GM18873 (cell line): ENCODE results near the gene CD276.
"Not testable (repeated sequence)": the region's sequence is repeated elsewhere in the genome, so short reads cannot be mapped to it uniquely, and the experiment has no call there.

Experiments
- ATAC-seq: cut with Tn5 transposase; IDR thresholded peaks from one replicate; pipeline ENCODE4 v1.9.1; 2021; ENCODE audit warnings: mild to moderate bottlenecking, moderate library complexity, moderate number of reproducible peaks; ENCODE audit not compliant: unreplicated experiment, low FRiP score

Gene CD276

GRCh38 chr15:73708691-73709090 lies 24.5 kb downstream of the CD276 start:
- ATAC-seq, result no peak

DNA sequence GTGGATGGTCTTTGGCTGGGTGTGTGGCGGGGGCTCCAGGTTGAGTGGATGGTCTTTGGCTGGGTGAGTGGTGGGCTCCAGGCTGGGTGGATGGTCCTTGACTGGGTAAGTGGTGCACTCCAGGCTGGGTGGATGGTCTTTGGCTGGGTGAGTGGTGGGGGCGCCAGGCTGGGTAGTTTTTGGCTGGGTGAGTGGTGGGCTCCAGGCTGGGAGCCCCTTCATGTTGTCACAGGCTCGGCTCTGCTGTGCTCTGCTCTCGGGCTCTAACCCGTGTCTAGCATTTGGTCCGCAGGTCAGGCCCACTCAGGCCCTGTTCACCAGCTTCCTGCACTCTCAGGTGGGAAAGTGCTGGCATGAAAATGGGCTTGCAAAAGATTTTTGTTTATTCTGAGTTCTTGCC lies 25.1 kb downstream of the CD276 start:
- no peak for ATAC-seq

DNA sequence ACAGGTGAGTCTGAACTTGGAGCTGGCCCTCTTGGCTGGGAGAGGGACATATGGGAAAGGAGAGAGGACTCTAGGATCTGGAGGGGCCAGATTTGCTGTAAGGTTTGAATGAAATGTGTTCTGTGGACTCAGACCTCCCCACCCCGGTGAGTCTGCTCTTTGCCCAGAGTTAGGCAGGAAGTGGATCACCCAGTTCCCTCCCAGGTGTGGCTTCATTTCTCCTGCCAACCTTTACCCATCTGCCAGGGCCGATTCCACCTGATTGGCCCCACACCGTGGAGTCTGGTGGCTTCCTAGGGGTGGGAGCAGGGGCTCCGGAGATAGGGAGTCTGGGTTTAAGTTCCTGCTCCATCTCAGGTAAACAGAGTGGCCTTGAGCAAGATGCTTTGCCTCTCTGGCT lies 25.5 kb downstream of the CD276 start:
- no peak for ATAC-seq

DNA sequence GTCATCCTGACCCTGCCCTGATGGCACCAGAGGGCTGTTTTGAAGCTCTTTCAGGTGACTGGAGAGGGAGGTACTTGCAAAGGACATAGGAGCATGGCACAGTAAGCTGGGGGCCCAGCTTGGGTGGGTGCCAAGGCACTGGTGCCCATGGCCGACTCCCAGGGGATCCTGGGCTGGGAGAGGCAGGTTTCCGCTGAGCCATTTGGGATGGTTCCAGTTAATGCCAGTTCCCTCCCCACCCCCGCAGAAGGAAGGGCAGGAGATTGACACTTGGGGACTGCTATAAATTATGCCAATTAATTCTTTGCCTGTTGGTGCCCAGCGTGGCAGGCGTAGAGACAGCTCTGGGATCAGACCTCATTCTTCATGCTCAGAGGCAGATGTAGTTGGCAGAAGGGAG lies 26.1 kb downstream of the CD276 start:
- no peak for ATAC-seq

GRCh38 chr15:73711526-73711925 lies 27.3 kb downstream of the CD276 start:
- ATAC-seq, result no peak

DNA sequence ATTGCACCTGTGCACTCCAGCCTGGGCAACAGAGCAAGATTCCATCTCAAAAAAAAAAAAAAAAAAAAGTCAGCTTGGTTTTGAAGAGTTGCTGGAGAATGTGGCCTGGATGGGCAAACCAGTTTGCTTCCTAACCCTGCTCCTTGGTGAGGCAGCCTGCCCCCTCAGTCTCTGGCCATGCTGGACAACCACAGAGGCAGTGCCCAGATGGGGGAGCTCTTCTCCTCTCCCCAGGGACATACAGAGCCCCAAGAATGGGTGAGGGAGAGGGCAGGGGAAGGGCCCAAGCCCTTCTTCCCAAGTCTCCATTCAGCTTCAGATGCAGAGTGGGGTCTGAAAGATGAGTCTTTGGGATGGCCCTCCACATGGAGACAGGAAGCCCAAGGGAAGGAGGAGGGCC lies 27.9 kb downstream of the CD276 start:
- no peak for ATAC-seq

- ATAC-seq, result no peak
These were observed 30.6 kb downstream of the CD276 start for GRCh38 chr15:73714695-73715301.

DNA sequence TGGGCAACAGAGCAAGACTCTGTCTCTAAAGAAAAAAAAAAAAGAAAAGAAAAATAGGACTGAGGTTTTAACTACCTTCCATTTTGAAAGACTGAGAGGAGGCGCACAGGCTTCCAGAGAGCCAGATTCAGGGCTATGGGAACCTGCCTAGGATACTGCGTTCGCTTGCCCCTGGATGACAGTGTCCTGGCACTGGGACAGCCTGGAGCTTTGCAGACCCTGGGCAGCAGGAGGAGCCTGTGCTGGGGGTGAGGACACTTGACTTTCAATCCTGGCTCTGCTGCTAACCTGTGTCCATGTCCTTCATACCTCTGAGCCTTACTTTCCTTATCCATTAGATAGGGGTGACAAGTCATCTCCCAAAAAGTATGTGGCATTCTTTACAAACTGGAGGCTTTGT lies 31.2 kb downstream of the CD276 start:
- ATAC-seq, result no peak

- ATAC-seq, result no peak
These were observed 32.2 kb downstream of the CD276 start for GRCh38 chr15:73716417-73716816.

- ATAC-seq, result no peak
These were observed 33.0 kb downstream of the CD276 start for GRCh38 chr15:73717206-73717605.

- ATAC-seq, result no peak
These were observed 33.6 kb downstream of the CD276 start for GRCh38 chr15:73717802-73718201.

DNA sequence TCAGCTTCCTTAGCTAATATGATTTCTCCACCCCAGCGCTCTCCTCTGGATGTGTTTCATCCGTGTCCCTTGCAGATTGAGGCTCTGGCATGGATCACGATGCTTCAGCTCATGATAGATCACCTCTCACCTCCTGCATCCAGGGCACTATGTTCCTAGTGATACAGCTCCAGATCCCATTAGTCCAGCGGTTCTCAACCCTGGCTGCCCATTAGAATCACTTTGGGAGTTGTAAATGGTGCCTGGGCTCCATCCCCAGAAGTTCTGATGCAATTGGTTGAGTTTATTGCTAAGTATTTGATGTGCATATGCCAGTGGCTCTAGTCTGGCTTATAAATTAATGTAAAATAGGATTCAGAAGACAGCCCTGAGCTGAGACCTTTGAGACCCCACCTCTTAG lies 34.5 kb downstream of the CD276 start:
- ATAC-seq, result no peak

DNA sequence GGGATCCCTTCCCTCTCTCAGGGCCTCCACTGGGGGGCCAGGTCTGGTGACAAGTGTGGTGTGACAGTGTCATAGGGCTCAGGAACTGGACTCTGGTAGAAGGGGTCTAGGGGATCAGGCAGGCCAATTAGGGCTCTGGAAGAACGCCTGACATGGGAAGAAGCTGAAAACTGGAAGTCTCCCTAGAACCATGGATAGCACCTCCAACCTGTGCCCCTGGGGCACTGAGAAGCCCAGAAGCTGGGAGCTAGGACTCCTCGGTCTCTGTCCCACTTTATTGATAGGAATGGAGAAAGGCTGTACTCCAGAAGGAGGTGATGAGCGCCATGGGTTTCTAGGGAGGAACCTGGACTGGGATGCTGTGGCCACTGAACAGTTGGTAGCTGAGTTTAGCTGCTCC lies 38.2 kb downstream of the CD276 start:
- no peak for ATAC-seq

- no peak for ATAC-seq
These were observed 39.0 kb downstream of the CD276 start for GRCh38 chr15:73723191-73723590.

- no peak for ATAC-seq
These were observed 40.0 kb downstream of the CD276 start for GRCh38 chr15:73724212-73724611.

DNA sequence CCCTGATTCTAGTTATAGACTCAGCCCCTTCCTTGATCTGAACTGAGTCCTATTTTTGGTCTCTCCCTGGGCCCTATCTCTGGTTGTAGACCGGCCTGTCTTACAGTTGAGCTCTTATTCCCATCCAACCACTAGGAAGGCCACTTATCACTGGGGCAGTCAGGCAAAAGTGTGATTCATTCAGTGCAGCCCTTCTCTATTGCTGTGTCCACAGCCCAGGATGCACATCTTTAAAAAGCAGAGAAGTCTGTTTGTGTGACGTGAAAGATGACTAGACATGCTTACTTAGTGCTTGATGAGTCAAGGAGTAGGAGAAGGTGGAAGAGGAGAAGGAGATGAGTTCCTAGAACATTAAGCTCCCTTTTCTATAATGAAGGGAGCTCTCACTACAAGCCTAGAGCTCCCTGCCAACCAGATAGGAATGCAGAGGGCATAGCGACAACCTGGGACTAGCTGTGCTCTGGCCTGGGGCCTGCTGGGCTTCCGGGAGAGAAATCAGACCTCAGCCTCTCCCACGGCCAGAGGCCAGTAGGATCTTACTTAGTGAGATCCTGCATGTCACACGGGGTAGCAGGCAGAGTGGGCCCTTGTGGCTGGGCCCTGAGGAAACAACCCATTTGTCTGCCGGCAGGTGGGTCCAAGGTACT lies 43.3 kb downstream of the CD276 start:
- ATAC-seq, result no peak

- ATAC-seq, result not testable (repeated sequence)
These were observed 47.9 kb downstream of the CD276 start for GRCh38 chr15:73732051-73732450.

DNA sequence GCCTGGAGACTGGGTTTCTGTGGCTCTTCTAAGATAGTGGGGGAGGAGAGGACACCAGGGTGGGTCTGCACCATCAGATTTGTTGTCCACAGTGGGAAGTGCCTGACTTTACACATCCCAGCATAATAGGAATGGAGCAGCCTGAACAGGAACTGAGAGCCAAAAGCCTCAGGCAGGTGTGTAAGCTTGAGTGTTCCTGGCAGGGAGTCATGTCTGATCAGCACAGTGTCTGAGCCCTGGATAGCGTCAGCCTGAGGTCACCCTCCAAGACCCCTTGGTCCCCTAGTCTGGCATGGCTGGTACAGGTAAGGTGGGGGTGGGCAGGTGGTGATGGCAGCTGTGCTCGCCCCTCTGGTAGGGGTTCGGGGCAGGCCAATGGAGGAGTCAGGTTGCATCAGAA lies 48.7 kb downstream of the CD276 start:
- no peak for ATAC-seq

DNA sequence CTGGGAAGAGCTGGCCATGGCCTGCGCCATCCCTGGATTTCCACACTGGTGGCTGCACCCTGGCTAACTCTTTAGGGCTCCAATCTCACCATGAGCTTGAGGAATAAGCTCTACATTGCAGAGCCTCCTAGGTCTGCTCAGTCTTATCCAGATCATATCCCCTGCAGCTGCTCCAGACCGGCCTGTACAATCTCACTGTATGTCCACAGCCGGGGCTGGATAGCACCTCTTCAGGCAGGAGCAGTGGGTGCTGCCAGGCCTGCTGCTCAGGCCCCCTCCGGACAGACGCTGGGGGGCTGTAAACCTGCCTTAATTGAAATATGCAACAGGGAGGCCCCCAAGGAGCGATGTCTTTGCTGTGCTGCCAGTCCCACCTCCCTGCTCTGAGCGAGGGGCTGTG lies 53.4 kb downstream of the CD276 start:
- ATAC-seq, result no peak

DNA sequence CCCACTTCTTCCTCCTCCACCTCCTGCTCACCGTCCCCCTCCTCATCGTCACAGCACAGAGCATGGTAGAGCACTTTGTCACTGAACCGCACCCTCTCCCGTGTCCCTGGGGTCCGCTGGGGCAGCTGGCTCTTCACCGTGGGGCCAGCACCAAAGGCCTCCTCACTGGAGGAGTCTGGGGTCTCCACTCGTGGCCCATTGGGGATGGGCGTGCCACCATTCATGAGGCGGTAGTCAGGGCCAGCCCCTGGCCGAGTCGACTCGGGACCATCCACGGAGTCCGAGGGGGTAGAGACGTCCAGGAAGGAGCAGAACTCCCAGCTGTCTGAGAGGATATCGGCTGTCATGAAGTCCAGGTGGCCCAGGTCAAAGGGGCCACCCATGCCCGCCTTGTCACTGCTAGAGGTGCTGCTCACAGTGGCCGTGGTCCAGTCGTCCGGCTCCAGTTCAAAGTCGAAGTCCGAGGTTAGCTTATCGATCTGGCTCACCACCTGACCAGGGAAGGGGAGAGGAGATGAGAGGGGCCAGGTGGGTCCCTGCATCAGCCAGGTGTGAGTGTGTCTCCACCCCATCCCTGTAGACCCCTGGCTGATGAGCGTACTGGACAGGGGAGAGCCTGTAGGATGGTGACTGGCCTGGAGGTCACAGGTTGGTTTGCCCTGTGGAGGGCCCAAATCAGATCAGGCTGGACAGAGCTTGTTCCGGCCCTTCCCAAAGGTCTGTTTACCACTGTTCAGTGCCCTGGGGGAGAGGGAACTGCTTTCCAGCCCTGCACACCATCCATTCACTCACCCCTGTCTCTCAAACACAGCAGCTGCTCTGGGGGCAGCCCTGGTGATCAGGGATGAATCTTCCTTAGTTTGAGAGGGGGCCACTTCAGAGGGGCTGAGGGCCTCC lies 56.2 kb downstream of the CD276 start:
- no peak for ATAC-seq

DNA sequence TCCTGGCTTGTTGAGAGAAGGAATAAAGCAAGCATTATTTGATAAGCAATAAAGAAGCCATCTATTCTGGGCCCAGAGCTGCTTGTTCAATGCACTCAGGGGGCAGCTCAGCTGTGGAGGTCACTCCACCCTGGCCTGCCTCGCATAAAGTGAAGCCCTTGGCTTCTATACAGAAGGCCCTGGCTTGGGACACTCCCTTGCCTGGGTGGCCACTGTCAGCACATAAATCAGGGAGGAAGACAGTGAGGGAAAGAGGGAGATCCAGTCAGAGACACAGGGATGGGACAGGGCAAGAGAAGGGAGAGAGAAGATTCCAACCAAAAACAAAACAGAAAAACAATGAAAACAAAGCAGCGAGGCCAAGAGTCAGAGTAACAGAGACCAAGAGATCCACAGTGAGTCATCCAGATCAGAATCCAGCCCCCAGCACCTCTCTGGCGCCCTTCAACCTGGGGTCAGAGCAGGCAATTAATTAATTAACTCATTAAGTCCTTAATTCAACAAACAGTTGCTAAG lies 57.2 kb downstream of the CD276 start:
- ATAC-seq, result no peak
